GM12801 (cell line): ENCODE results near the gene UBN2.

ENCODE experiments used
- TF ChIP-seq, protein P1 (sequence below): IDR thresholded peaks from one replicate; pipeline ENCODE4 v1.5.1; 2011; ENCODE audit warnings: control low read depth; ENCODE audit not compliant: insufficient read length; ENCODE audit errors: extremely low read depth

UBN2 gene

DNA sequence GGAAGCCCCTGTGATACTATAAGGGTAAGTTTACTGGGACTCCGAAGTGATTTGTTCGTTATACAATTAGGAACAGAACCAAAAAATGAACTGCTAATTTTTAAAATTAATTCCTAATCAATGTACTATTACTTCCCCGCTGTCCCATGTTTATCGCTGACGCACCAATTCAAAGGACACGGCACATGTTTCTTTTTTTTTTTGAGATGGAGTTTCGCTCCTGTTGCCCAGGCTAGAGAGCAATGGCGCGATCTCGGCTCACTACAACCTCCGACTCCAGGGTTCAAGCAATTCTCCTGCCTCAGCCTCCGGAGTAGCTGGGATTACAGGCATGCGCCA, 108.6 kb downstream of the UBN2 start:
- TF ChIP-seq, protein P1, sequence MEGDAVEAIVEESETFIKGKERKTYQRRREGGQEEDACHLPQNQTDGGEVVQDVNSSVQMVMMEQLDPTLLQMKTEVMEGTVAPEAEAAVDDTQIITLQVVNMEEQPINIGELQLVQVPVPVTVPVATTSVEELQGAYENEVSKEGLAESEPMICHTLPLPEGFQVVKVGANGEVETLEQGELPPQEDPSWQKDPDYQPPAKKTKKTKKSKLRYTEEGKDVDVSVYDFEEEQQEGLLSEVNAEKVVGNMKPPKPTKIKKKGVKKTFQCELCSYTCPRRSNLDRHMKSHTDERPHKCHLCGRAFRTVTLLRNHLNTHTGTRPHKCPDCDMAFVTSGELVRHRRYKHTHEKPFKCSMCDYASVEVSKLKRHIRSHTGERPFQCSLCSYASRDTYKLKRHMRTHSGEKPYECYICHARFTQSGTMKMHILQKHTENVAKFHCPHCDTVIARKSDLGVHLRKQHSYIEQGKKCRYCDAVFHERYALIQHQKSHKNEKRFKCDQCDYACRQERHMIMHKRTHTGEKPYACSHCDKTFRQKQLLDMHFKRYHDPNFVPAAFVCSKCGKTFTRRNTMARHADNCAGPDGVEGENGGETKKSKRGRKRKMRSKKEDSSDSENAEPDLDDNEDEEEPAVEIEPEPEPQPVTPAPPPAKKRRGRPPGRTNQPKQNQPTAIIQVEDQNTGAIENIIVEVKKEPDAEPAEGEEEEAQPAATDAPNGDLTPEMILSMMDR: no peak

DNA sequence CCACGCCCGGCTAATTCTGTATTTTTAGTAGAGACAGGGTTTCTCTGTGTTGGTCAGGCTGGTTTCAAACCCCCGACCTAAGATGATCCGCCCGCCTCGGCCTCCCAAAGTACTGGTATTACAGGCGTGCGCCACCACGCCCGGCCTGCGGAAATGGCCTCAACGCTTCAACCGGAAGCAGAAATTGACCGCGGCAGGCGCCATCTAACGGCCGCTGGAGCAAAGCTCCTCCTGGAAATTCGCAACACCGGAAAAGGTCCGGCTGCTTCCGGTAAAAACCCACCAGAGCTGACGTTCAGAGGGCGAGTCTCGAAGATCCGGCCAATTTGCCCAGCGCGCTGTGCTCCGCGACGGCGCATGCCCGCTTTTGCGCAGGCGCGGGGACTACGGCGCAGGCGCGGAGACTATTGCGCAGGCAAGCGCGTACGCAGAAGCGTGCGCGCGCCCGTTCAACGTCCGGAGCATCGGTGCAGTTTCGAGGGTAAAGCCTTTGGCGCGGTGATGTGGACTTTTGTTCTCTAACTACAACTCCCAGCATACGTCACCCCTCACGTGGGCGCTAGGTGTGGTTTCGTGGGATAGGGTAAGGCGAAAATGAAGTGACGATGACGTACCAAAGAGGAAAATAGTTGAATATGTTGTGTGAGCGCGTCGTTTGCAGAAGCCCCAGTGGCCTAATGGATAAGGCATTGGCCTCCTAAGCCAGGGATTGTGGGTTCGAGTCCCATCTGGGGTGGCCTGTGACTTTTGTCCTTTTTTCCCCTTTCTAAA, 109.2 kb downstream of the UBN2 start:
- TF ChIP-seq, protein P1: no peak

GRCh38 chr7:139340808-139341057, 109.7 kb downstream of the UBN2 start:
- TF ChIP-seq, protein P1: no peak

DNA sequence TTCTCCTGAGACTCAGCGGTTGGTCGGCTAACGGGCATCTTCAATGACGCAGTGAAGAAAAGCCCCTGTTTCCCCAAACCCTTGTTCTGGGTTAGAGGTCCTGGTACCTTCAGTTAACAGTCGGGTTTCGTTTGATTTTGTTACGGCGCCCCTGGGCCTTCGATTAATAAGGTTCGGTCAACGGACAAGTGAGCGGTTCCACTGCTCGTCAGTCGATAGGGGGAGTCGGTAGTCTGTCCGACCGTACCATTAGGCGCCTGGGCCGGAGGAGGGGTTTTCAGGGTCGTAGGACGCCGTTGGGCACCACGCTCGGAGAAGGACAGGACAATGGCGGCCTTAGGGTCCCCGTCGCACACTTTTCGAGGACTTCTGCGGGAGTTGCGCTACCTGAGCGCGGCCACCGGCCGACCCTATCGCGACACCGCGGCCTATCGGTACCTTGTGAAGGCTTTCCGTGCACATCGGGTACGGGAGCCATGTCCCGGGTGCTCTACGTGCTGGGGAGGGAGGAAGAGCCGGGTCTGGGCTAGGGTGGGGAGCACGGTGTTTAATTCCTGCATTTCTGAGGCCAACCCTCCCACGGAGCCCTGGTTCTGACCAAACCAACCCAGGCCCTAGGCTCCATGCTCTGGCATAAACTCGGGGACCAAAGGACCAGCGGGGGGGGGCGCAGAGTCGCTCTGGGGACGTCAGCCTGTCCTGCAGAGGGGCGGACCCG, 110.2 kb downstream of the UBN2 start, which contains the start of gene FMC1:
Gene FMC1, plus strand, starts transcription at position 280 of the 718 bp plus-strand sequence. Its CDS starts 48 bp downstream, at position 328.
- TF ChIP-seq, protein P1: no peak

DNA sequence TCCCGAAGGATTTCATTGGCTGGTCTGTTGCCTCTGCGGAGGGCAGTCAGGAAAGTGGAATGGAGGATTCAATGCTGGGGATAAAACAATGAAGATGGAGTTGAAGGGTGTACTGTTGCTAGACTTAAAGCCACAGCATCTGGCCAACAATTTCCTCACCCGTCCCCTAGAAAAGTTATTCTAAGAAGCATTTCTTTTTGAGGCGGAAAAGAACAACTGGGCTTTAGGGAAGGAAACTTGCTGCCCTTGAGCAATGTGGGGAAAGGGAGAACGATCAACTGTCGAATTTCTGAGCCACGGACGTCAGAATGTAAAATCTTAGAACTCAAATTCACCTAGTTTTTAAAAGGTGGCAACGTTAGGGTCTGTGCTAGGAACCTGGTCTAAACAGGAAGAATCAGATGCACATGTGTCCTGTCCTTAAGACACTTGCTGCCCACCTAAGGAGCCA, 110.8 kb downstream of the UBN2 start:
- TF ChIP-seq, protein P1: no peak

GRCh38 chr7:139345042-139345441, 114.0 kb downstream of the UBN2 start:
- TF ChIP-seq, protein P1: no peak

DNA sequence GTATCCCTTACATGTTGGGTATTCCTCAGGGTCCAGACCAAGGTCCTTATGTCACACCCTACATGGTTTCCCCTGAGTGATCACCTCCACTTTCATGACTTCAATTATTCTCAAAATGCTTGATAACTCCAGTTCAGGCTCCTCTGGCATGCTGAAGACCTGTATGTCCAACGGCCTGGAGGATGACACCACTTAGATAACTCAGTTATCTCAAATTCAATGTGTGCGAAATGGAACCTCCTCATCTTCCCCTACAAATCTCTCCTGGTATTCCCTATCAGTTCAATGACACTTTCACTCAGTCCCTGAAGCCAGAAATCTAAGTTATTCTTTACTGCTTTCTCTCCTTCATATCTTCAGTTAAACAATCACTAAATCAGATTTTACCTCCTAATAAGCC, 120.0 kb downstream of the UBN2 start:
- TF ChIP-seq, protein P1: no peak
